HepG2 (cell line): Measurements from ENCODE around the gene KXD1. TPM values are rescaled to one million over a fixed set of nuclear protein-coding genes. Genes with fewer than 3 reads are reported as not detected.

ENCODE experiments used
- HNRNPH1 ChIP-seq: fragments of 200-400 bp; formaldehyde crosslinking; optimal IDR thresholded peaks from 2 replicates; pipeline ENCODE3; 2017; ENCODE audit warnings: mild to moderate bottlenecking, low read depth, low read length
- HOXA7 ChIP-seq: sonication (generic); formaldehyde crosslinking; IDR thresholded peaks from 2 replicates; pipeline ENCODE4 v1.8.1; 2022; ENCODE audit warnings: mild to moderate bottlenecking, missing genetic modification reagents, moderate library complexity
- ISL2 ChIP-seq: sonication (generic); formaldehyde crosslinking; IDR thresholded peaks from 2 replicates; pipeline ENCODE4 v1.5.0; 2020; ENCODE audit warnings: missing genetic modification reagents
- MIER3 ChIP-seq: IDR thresholded peaks from 2 replicates; pipeline ENCODE4 v1.6.1; 2016; ENCODE audit warnings: missing compliant biosample characterization, borderline replicate concordance
- MIXL1 ChIP-seq: IDR thresholded peaks from 2 replicates; pipeline ENCODE4 v1.6.1; 2016
- MXI1 ChIP-seq: IDR thresholded peaks from 3 replicates; pipeline ENCODE4 v1.6.1; 2012; ENCODE audit warnings: low read depth, low read length, inconsistent platforms, borderline replicate concordance
- NR2F2 ChIP-seq: IDR thresholded peaks from 2 replicates; pipeline ENCODE4 v1.6.1; 2012; ENCODE audit warnings: low read depth, inconsistent platforms, borderline replicate concordance
- SRY ChIP-seq: sonication (generic); formaldehyde crosslinking; IDR thresholded peaks from 2 replicates; pipeline ENCODE4 v1.8.0; 2022; ENCODE audit warnings: mild to moderate bottlenecking, missing genetic modification reagents
- YEATS2 ChIP-seq: sonication (generic); formaldehyde crosslinking; IDR thresholded peaks from 2 replicates; pipeline ENCODE4 v1.4.0; 2020; ENCODE audit warnings: missing genetic modification reagents, borderline replicate concordance
- ZNF251 ChIP-seq: sonication (generic); formaldehyde crosslinking; IDR thresholded peaks from 2 replicates; pipeline ENCODE4 v1.9.0; 2021; ENCODE audit warnings: mild to moderate bottlenecking, missing genetic modification reagents
- ZNF567 ChIP-seq: sonication (generic); formaldehyde crosslinking; IDR thresholded peaks from 2 replicates; pipeline ENCODE4 v1.8.1; 2023; ENCODE audit warnings: mild to moderate bottlenecking, missing genetic modification reagents, borderline replicate concordance
- polyA plus RNA-seq, 8 experiments: library from polyadenylated mRNA; depleted of rRNA in 3 of 8; stranded (reverse) in 7 of 8; unstranded in 1 of 8; fragments of >200 nt; fragmentation: Illumina TruSeq in 4 of 8; extraction: Trizol in 4 of 8; gene quantifications; 2 replicates each; pipeline versions ENCODE4 v1.2.1 to v1.2.3, GENCODE V29; 2011 to 2016; ENCODE audit warnings: low read depth in 4 of 8, missing spikeins in 1 of 8, mixed read lengths in 1 of 8; ENCODE audit not compliant: insufficient read depth in 1 of 8
- total RNA-seq, 5 experiments: library from RNA; depleted of rRNA; stranded (reverse); fragments of >200 nt; fragmentation: Illumina TruSeq; extraction: Trizol; gene quantifications; 2 replicates each; pipeline ENCODE4 v1.2.3, GENCODE V29; 2016; ENCODE audit warnings: low read depth in 1 of 5
- TF ChIP-seq, protein P1 (sequence below), 2 experiments: sonication (generic) in 1 of 2; formaldehyde crosslinking in 1 of 2; IDR thresholded peaks; 2 replicates each; pipeline versions ENCODE4 v1.6.1 to v1.9.0; 2014 to 2022; ENCODE audit warnings: antibody characterized with exemption in 1 of 2, borderline replicate concordance in 1 of 2, inconsistent platforms in 1 of 2, low read depth in 1 of 2, missing genetic modification reagents in 1 of 2
- TF ChIP-seq, protein P2 (sequence below): sonication (generic); formaldehyde crosslinking; IDR thresholded peaks from 2 replicates; pipeline ENCODE4 v1.9.0; 2021; ENCODE audit warnings: missing genetic modification reagents, mild to moderate bottlenecking, borderline replicate concordance
- TF ChIP-seq, protein P3 (sequence below): sonication (generic); formaldehyde crosslinking; IDR thresholded peaks from 2 replicates; pipeline ENCODE4 v1.8.0; 2022; ENCODE audit warnings: missing genetic modification reagents, mild to moderate bottlenecking, moderate library complexity, borderline replicate concordance

The KXD1 gene
- total and polyA plus RNA-seq, 2 of the 13 experiments (the other 11 are each of a cell fraction or from before 2014, with no cell fraction given) = 44.6 to 143 TPM

DNA sequence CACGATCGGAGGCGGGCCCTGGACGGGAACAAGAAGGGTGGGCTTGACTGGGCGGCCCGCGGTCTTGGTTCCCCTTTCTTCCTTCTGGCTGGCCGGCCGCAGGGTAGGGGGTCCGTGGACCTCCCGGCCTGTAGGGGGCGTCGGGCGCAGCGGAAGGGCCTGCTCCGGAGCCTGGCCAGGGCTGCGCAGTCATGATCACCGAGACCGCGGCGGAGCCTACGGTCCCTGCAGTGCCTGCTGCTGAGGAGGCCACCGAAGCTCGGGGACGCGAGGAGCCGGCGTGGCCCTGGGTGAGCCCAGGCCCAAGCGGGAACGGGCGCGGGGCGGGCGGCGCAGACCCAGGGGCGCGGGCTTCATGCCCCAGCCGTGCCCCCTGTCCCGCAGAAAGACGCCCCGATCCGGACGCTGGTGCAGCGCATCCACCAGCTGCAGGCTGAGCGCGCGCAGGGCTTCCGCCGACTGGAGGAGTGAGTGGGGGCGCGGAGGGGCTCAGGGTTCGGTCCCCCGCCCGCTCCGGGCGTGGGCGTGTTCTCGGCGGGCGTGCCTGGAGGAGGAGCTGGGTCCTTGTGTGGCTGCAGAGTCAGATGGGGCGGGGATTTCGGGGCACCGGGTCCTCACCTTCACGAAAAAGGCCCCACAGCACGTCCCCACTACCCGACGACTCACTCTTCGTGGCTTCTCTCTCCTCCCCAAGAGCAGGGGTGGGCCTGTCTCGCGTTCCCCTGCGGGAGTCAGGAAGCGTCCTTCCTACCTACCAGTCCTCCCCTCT lies 31.1 kb downstream of the KXD1 start, which contains the start of gene REX1BD (continued):
- TF ChIP-seq, protein P1, sequence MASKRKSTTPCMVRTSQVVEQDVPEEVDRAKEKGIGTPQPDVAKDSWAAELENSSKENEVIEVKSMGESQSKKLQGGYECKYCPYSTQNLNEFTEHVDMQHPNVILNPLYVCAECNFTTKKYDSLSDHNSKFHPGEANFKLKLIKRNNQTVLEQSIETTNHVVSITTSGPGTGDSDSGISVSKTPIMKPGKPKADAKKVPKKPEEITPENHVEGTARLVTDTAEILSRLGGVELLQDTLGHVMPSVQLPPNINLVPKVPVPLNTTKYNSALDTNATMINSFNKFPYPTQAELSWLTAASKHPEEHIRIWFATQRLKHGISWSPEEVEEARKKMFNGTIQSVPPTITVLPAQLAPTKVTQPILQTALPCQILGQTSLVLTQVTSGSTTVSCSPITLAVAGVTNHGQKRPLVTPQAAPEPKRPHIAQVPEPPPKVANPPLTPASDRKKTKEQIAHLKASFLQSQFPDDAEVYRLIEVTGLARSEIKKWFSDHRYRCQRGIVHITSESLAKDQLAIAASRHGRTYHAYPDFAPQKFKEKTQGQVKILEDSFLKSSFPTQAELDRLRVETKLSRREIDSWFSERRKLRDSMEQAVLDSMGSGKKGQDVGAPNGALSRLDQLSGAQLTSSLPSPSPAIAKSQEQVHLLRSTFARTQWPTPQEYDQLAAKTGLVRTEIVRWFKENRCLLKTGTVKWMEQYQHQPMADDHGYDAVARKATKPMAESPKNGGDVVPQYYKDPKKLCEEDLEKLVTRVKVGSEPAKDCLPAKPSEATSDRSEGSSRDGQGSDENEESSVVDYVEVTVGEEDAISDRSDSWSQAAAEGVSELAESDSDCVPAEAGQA (IDR thresholded peaks at IDR 0.05; ENCODE audit: low read depth) = peak; percentile 67; the same call in 1 of the 2 replicates
- TF ChIP-seq, protein P1 (CRISPR knock-in tag; IDR thresholded peaks at IDR 0.05; ENCODE audit: borderline replicate concordance) = no peak; the same call in 1 of the 2 replicates
- TF ChIP-seq HOXA7 = no peak
- no peak; the same call in none of the 2 replicates for TF ChIP-seq ZNF567
- peak; percentile 53 for TF ChIP-seq MIXL1 (CRISPR knock-in tag)
- no peak for TF ChIP-seq NR2F2
- TF ChIP-seq MIER3 (CRISPR knock-in tag) = peak; percentile 75; the same call in 1 of the 2 replicates
- peak; percentile 52; the same call in 1 of the 2 replicates for TF ChIP-seq YEATS2 (CRISPR knock-in tag)
- TF ChIP-seq MXI1 = peak; percentile 49; the same call in 1 of the 3 replicates
- peak; percentile 30 for TF ChIP-seq ISL2 (CRISPR knock-in tag)
- no peak for TF ChIP-seq SRY (CRISPR knock-in tag)
- TF ChIP-seq, protein P2, sequence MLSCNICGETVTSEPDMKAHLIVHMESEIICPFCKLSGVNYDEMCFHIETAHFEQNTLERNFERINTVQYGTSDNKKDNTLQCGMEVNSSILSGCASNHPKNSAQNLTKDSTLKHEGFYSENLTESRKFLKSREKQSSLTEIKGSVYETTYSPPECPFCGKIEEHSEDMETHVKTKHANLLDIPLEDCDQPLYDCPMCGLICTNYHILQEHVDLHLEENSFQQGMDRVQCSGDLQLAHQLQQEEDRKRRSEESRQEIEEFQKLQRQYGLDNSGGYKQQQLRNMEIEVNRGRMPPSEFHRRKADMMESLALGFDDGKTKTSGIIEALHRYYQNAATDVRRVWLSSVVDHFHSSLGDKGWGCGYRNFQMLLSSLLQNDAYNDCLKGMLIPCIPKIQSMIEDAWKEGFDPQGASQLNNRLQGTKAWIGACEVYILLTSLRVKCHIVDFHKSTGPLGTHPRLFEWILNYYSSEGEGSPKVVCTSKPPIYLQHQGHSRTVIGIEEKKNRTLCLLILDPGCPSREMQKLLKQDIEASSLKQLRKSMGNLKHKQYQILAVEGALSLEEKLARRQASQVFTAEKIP (CRISPR knock-in tag) = no peak
- TF ChIP-seq HNRNPH1 = no peak
- TF ChIP-seq ZNF251 = 0 out of 2 replicates have a peak, but pooled peaks have one; percentile 81
- TF ChIP-seq, protein P3, sequence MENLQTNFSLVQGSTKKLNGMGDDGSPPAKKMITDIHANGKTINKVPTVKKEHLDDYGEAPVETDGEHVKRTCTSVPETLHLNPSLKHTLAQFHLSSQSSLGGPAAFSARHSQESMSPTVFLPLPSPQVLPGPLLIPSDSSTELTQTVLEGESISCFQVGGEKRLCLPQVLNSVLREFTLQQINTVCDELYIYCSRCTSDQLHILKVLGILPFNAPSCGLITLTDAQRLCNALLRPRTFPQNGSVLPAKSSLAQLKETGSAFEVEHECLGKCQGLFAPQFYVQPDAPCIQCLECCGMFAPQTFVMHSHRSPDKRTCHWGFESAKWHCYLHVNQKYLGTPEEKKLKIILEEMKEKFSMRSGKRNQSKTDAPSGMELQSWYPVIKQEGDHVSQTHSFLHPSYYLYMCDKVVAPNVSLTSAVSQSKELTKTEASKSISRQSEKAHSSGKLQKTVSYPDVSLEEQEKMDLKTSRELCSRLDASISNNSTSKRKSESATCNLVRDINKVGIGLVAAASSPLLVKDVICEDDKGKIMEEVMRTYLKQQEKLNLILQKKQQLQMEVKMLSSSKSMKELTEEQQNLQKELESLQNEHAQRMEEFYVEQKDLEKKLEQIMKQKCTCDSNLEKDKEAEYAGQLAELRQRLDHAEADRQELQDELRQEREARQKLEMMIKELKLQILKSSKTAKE (CRISPR knock-in tag) = no peak
